Hindlimb muscle (tissue), 1 donor: ENCODE measurements around the gene CDON. TPM values are rescaled to one million over a fixed set of nuclear protein-coding genes. Genes with fewer than 3 reads are reported as not detected.
"Not testable (repeated sequence)": the region's sequence is repeated elsewhere in the genome, so short reads cannot be mapped to it uniquely, and the experiment has no call there.

Source experiments
- DNase-seq: peaks from one replicate; pipeline ENCODE4 v3.0.0-alpha.2; 2013
- polyA plus RNA-seq: library from polyadenylated mRNA; unstranded; fragments of 120-200 nt; gene quantifications from one replicate; pipeline ENCODE4 v1.2.1, GENCODE V29; 2013; ENCODE audit not compliant: insufficient read length

The CDON gene
- polyA plus RNA-seq, 1 donor: 19.4 TPM

DNA sequence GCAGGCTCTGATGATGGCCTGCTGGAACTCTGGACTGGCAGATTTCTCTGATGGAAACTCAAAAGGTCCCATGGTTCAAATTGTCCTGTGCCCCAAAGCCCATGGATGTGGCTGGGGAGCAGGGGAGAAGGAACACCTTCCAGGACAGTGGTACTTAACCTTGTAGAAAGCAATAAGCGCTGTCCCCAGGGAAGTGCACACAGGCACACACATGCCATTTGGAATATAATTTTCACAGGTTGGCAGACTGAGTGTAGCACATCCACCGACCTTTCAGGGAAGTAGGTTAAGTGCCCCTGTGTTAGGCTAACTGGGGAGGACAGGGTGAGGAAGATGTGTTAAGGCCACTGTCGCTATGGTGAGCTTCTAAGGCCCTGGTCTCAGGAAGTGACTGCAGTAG lies 140.5 kb downstream of the CDON start:
- no peak for DNase-seq

DNA sequence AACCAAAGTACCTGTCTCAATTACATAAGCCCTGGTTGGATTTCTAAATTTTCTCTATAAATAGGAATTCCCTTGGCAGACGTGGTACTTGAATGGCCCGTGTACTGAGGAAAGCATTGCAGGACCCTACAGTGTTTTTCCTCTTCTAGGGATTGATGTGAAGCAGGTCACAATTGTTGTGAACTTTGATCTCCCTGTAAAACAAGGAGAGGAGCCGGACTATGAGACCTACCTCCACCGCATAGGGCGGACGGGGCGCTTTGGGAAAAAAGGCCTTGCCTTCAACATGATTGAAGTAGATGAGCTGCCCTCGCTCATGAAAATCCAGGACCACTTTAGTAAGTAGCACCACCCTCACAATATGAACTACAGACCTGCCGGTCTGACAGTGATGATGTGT lies 141.6 kb downstream of the CDON start:
- DNase-seq: no peak

DNA sequence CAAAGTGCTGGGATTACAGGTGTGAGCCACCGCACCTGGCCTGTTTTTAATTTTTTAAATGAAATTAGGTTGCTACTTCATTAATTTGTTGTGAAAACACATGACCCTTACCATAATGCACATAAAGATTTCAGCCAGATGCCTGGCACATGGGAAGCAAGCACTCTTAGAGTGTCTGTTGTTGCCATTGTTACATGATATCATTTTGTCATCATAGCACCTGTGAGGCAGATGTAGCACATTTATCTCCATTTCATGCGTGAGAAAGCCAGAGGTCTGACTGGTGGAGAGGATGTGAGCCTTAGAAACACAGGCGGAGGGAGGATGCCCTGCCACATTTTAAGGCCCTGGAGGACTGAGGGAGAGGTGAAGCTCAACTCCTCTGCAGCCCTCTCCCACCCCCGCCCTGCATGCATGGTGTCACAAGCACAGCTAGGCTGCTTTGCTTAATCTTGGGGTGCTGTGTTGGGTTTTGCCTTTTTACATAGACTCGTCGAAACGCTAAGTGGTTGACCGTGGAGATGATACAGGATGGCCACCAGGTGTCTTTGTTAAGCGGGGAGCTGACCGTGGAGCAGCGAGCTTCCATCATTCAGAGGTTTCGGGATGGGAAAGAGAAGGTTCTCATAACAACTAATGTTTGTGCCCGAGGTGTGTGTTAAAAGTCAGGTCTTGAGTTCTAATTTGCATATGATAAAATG lies 144.4 kb downstream of the CDON start:
- no peak for DNase-seq

DNA sequence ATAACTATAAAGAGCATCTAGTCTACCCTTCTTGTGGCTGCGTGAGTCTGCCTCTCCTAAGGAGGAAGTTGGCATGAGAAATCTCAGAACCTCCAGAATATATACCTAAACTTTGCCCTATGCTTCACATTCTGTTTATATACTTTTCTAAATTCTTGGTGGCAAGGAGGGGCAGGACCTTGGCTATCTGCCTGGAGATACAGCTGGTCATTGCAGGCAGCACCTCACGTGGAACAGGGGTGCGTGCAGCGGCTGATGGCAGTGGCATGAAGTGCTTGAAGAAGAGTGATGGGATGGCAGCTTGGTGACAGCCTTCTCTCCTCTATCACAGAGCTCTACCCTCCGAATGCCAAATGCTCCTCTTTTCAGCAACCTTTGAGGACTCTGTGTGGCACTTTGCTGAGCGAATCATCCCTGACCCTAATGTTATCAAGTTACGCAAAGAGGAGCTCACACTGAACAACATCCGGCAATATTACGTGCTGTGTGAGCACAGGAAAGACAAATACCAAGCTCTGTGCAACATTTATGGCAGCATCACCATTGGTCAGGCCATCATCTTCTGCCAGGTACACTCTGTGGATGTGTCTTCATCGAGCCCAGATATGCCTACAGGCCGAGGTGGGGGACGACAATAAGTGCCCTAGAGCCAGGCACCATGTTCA lies 145.9 kb downstream of the CDON start:
- DNase-seq: no peak

DNA sequence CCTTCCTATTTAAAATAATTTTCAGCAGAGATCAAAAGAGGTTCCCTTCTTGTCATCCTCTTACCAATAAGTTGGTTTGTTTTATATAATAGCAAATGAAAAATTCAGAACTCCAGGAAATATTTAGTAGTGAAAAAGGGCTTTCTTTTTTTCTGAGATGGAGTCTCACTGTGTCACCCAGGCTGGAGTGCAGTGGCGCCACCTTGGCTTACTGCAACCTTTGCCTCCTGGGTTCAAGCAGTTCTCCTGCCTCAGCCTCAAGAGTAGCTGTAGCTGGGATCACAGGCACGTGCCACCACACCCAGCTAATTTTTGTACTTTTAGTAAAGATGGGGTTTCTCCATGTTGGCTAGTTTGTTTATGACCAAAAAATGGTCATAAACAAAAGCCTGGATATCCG lies 148.1 kb downstream of the CDON start:
- not testable (repeated sequence) for DNase-seq

DNA sequence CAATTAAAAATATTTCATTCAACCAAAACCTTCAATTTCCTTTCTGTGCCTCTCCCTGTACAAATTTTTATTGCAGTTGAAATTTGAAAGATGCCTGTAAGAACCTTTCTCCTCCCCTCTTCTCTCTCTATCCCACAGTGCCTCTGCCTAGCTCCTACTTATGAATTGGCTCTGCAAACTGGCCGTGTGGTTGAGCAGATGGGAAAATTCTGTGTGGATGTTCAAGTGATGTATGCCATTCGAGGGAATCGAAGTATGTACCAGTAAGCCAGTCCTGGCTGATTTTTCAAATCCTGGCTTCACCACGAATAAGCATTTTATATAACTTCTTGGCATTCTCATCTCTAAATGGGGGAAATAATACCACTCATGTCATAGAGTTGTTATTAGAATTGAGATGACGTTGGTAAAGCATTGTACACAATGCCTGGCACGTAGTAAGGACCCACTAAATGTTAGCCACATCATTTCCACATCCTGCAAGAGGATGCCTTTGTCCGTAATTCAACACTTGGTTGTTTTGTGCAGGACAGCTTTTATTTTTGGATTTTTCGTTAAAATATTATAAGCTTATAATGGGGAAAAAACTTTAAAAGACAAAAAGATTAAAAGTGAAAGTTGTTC lies 152.3 kb downstream of the CDON start:
- no peak for DNase-seq

Other genes starting within 250 kb of the CDON start
- not detected for gene PATE4, start 229.6 kb downstream of the CDON start, polyA plus RNA-seq
- gene HYLS1, start 175.2 kb downstream of the CDON start, polyA plus RNA-seq: 4.6 TPM
- 8.9 TPM for gene PUS3, start 159.7 kb downstream of the CDON start, polyA plus RNA-seq
- 0.62 TPM for gene DDX25, start 158.4 kb downstream of the CDON start, polyA plus RNA-seq
- not detected for gene VSIG10L2, start 116.8 kb downstream of the CDON start, polyA plus RNA-seq
- 50.6 TPM for gene RPUSD4, start 148.8 kb upstream of the CDON start, polyA plus RNA-seq
- gene FAM118B, start 148.9 kb upstream of the CDON start, polyA plus RNA-seq: 17.5 TPM
- 58.4 TPM for gene SRPRA, start 206.0 kb upstream of the CDON start, polyA plus RNA-seq
- gene FOXRED1, start 206.3 kb upstream of the CDON start, polyA plus RNA-seq: 27.1 TPM
- 10.6 TPM for gene TIRAP, start 220.2 kb upstream of the CDON start, polyA plus RNA-seq
- 21.6 TPM for gene DCPS, start 241.2 kb upstream of the CDON start, polyA plus RNA-seq